ENCODE data around the gene EHHADH.

EHHADH gene

GRCh38 chr3:185205865-185206264, 48.0 kb downstream of the EHHADH start:
- Histone ChIP-seq H3K79me2 (ENCODE audit: insufficient read depth, low read length) (no peaks in the 10 kb centered on the region), H2AFZ (ENCODE audit: low read length) (no peak overlapping the region), H3F3A (ENCODE audit: low read depth) (no peaks in the 10 kb centered on the region), H3K9ac (ENCODE audit: low read depth, low read length, poor library complexity, severe bottlenecking) (no peak overlapping the region), H3K36me3 (ENCODE audit: insufficient read depth, low read length) (no peaks in the 10 kb centered on the region; the same call in 1 of the 2 replicates), H3K4me2 (ENCODE audit: low read depth, low read length, poor library complexity, severe bottlenecking) (no peak overlapping the region), H3K9me3 (ENCODE audit: insufficient read depth, low read depth, low read length) (no peaks in the 10 kb centered on the region), H3K27me3 (ENCODE audit: insufficient read depth, low read length, poor library complexity, severe bottlenecking) (no peaks in the 10 kb centered on the region), H3K4me3 (ENCODE audit: low read length, poor library complexity, severe bottlenecking) (no peak overlapping the region), H3K4me1 (ENCODE audit: insufficient read depth, low read length, poor library complexity, severe bottlenecking) (no peaks in the 10 kb centered on the region), H3K9me2 (replicated peaks; ENCODE audit: low read depth, low read length) (no peaks in the 10 kb centered on the region), H4K20me1 (ENCODE audit: insufficient read depth, low read length, poor library complexity, severe bottlenecking) (no peaks in the 10 kb centered on the region)
- TF ChIP-seq CTCF (conservative IDR thresholded peaks at IDR 0.05; ENCODE audit: low read length): no peak
- TF ChIP-seq EZH2phosphoT487 (IDR thresholded peaks at IDR 0.05; ENCODE audit: borderline replicate concordance): no peak

- no peaks in the 10 kb centered on the region for H3F3A ChIP-seq (ENCODE audit: low read depth)
- H3K27me3 ChIP-seq (ENCODE audit: insufficient read depth, low read length, poor library complexity, severe bottlenecking): no peaks in the 10 kb centered on the region
- no peak overlapping the region for H3K4me2 ChIP-seq (ENCODE audit: low read depth, low read length, poor library complexity, severe bottlenecking)
- no peaks in the 10 kb centered on the region for H3K9me3 ChIP-seq (ENCODE audit: insufficient read depth, low read depth, low read length)
- H3K79me2 ChIP-seq (ENCODE audit: insufficient read depth, low read length): no peaks in the 10 kb centered on the region
- H4K20me1 ChIP-seq (ENCODE audit: insufficient read depth, low read length, poor library complexity, severe bottlenecking): no peaks in the 10 kb centered on the region
- H3K9me2 ChIP-seq (replicated peaks; ENCODE audit: low read depth, low read length): no peaks in the 10 kb centered on the region
- H3K4me1 ChIP-seq (ENCODE audit: insufficient read depth, low read length, poor library complexity, severe bottlenecking): no peaks in the 10 kb centered on the region
- TF ChIP-seq EZH2phosphoT487 (IDR thresholded peaks at IDR 0.05; ENCODE audit: borderline replicate concordance) (no peak), CTCF (conservative IDR thresholded peaks at IDR 0.05; ENCODE audit: low read length) (no peak)
- H3K9ac ChIP-seq (ENCODE audit: low read depth, low read length, poor library complexity, severe bottlenecking): no peak overlapping the region
- no peaks in the 10 kb centered on the region; the same call in 1 of the 2 replicates for H3K36me3 ChIP-seq (ENCODE audit: insufficient read depth, low read length)
- H2AFZ ChIP-seq (ENCODE audit: low read length): no peak overlapping the region
- H3K4me3 ChIP-seq (ENCODE audit: low read length, poor library complexity, severe bottlenecking): no peak overlapping the region
Observed at GRCh38 chr3:185204894-185205293, 49.0 kb downstream of the EHHADH start.

GRCh38 chr3:185200639-185201038, 53.2 kb downstream of the EHHADH start:
- H3K4me3 ChIP-seq (ENCODE audit: low read length, poor library complexity, severe bottlenecking): no peak overlapping the region
- no peaks in the 10 kb centered on the region for H3K4me1 ChIP-seq (ENCODE audit: insufficient read depth, low read length, poor library complexity, severe bottlenecking)
- no peak overlapping the region for H2AFZ ChIP-seq (ENCODE audit: low read length)
- no peak overlapping the region for H3K9ac ChIP-seq (ENCODE audit: low read depth, low read length, poor library complexity, severe bottlenecking)
- no peaks in the 10 kb centered on the region for H3K79me2 ChIP-seq (ENCODE audit: insufficient read depth, low read length)
- no peaks in the 10 kb centered on the region for H3K9me2 ChIP-seq (replicated peaks; ENCODE audit: low read depth, low read length)
- H4K20me1 ChIP-seq (ENCODE audit: insufficient read depth, low read length, poor library complexity, severe bottlenecking): no peaks in the 10 kb centered on the region
- H3K27me3 ChIP-seq (ENCODE audit: insufficient read depth, low read length, poor library complexity, severe bottlenecking): no peaks in the 10 kb centered on the region
- no peaks in the 10 kb centered on the region; the same call in 1 of the 2 replicates for H3K36me3 ChIP-seq (ENCODE audit: insufficient read depth, low read length)
- H3F3A ChIP-seq (ENCODE audit: low read depth): no peaks in the 10 kb centered on the region
- TF ChIP-seq EZH2phosphoT487 (IDR thresholded peaks at IDR 0.05; ENCODE audit: borderline replicate concordance) (no peak), CTCF (conservative IDR thresholded peaks at IDR 0.05; ENCODE audit: low read length) (no peak)
- no peak overlapping the region for H3K4me2 ChIP-seq (ENCODE audit: low read depth, low read length, poor library complexity, severe bottlenecking)
- no peaks in the 10 kb centered on the region for H3K9me3 ChIP-seq (ENCODE audit: insufficient read depth, low read depth, low read length)
